ENCODE measurements around the gene CIC.
A peak's percentile ranks its signal among the peaks of the same experiment; 100 is the strongest.

The CIC gene

GRCh38 chr19:42267644-42268141, 1.4 kb upstream of the CIC start:
- no peaks in the 10 kb centered on the region for H3K9me3 ChIP-seq (ENCODE audit: control insufficient read depth, low read depth, low read length)
- peak overlapping the region; percentile 97 for H3K4me3 ChIP-seq (ENCODE audit: low read length)
- H3K27me3 ChIP-seq (ENCODE audit: control insufficient read depth, insufficient read depth, low read length): no peaks in the 10 kb centered on the region
- H3K4me1 ChIP-seq (ENCODE audit: control insufficient read depth, low read depth, low read length): peaks cover 9% of the 10 kb centered on the region
- peak overlapping the region; percentile 99 for H3K9ac ChIP-seq (ENCODE audit: low read length)
- H3K27ac ChIP-seq (ENCODE audit: low read length): no peak overlapping the region
- no peaks in the 10 kb centered on the region for H3K36me3 ChIP-seq (ENCODE audit: control insufficient read depth, low read depth, low read length)

- H3K4me3 ChIP-seq (ENCODE audit: low read length): peak overlapping the region; percentile 97
- no peaks in the 10 kb centered on the region for H3K27me3 ChIP-seq (ENCODE audit: control insufficient read depth, insufficient read depth, low read length)
- no peaks in the 10 kb centered on the region for H3K9me3 ChIP-seq (ENCODE audit: control insufficient read depth, low read depth, low read length)
- H3K9ac ChIP-seq (ENCODE audit: low read length): peak overlapping the region; percentile 99
- H3K36me3 ChIP-seq (ENCODE audit: control insufficient read depth, low read depth, low read length): no peaks in the 10 kb centered on the region
- peaks cover 9% of the 10 kb centered on the region for H3K4me1 ChIP-seq (ENCODE audit: control insufficient read depth, low read depth, low read length)
- peak overlapping the region; percentile 100 for H3K27ac ChIP-seq (ENCODE audit: low read length)
Observed at GRCh38 chr19:42268142-42268703, 829 bp upstream of the CIC start.

- H3K4me1 ChIP-seq (ENCODE audit: control insufficient read depth, low read depth, low read length): peaks cover 9% of the 10 kb centered on the region
- no peaks in the 10 kb centered on the region for H3K9me3 ChIP-seq (ENCODE audit: control insufficient read depth, low read depth, low read length)
- H3K9ac ChIP-seq (ENCODE audit: low read length): no peak overlapping the region
Observed at GRCh38 chr19:42269478-42270345, 660 bp downstream of the CIC start.

GRCh38 chr19:42270346-42271044, 1.4 kb downstream of the CIC start:
- H3K27ac ChIP-seq (ENCODE audit: low read length): no peak overlapping the region
- H3K9ac ChIP-seq (ENCODE audit: low read length): no peak overlapping the region
- no peak overlapping the region for H3K4me3 ChIP-seq (ENCODE audit: low read length)
- no peaks in the 10 kb centered on the region for H3K27me3 ChIP-seq (ENCODE audit: control insufficient read depth, insufficient read depth, low read length)
- H3K36me3 ChIP-seq (ENCODE audit: control insufficient read depth, low read depth, low read length): no peaks in the 10 kb centered on the region
- H3K9me3 ChIP-seq (ENCODE audit: control insufficient read depth, low read depth, low read length): no peaks in the 10 kb centered on the region
- H3K4me1 ChIP-seq (ENCODE audit: control insufficient read depth, low read depth, low read length): peaks cover 9% of the 10 kb centered on the region

More at GRCh38 chr19:42269478-42270345, 660 bp downstream of the CIC start:
- Histone ChIP-seq H3K27ac (ENCODE audit: low read length) (no peak overlapping the region), H3K27me3 (ENCODE audit: control insufficient read depth, insufficient read depth, low read length) (no peaks in the 10 kb centered on the region), H3K36me3 (ENCODE audit: control insufficient read depth, low read depth, low read length) (no peaks in the 10 kb centered on the region), H3K4me3 (ENCODE audit: low read length) (peak overlapping the region; percentile 97)

- H3K9ac ChIP-seq (ENCODE audit: low read length): no peak overlapping the region
- peaks cover 9% of the 10 kb centered on the region for H3K4me1 ChIP-seq (ENCODE audit: control insufficient read depth, low read depth, low read length)
- no peak overlapping the region for H3K27ac ChIP-seq (ENCODE audit: low read length)
- no peaks in the 10 kb centered on the region for H3K9me3 ChIP-seq (ENCODE audit: control insufficient read depth, low read depth, low read length)
- H3K36me3 ChIP-seq (ENCODE audit: control insufficient read depth, low read depth, low read length): no peaks in the 10 kb centered on the region
- no peak overlapping the region for H3K4me3 ChIP-seq (ENCODE audit: low read length)
- H3K27me3 ChIP-seq (ENCODE audit: control insufficient read depth, insufficient read depth, low read length): no peaks in the 10 kb centered on the region
Observed at GRCh38 chr19:42271045-42271419, 2.0 kb downstream of the CIC start.

GRCh38 chr19:42271861-42272534, 2.9 kb downstream of the CIC start:
- H3K9me3 ChIP-seq (ENCODE audit: control insufficient read depth, low read depth, low read length): no peaks in the 10 kb centered on the region

GRCh38 chr19:42272535-42272897, 3.5 kb downstream of the CIC start:
- no peak overlapping the region for H3K27ac ChIP-seq (ENCODE audit: low read length)
- peaks cover 8% of the 10 kb centered on the region for H3K4me1 ChIP-seq (ENCODE audit: control insufficient read depth, low read depth, low read length)
- H3K9me3 ChIP-seq (ENCODE audit: control insufficient read depth, low read depth, low read length): no peaks in the 10 kb centered on the region
- no peak overlapping the region for H3K9ac ChIP-seq (ENCODE audit: low read length)
- no peaks in the 10 kb centered on the region for H3K36me3 ChIP-seq (ENCODE audit: control insufficient read depth, low read depth, low read length)
- no peaks in the 10 kb centered on the region for H3K27me3 ChIP-seq (ENCODE audit: control insufficient read depth, insufficient read depth, low read length)
- no peak overlapping the region for H3K4me3 ChIP-seq (ENCODE audit: low read length)

More at GRCh38 chr19:42271861-42272534, 2.9 kb downstream of the CIC start:
- H3K4me1 ChIP-seq (ENCODE audit: control insufficient read depth, low read depth, low read length): peaks cover 9% of the 10 kb centered on the region
- H3K27me3 ChIP-seq (ENCODE audit: control insufficient read depth, insufficient read depth, low read length): no peaks in the 10 kb centered on the region
- no peak overlapping the region for H3K9ac ChIP-seq (ENCODE audit: low read length)
- no peak overlapping the region for H3K27ac ChIP-seq (ENCODE audit: low read length)
- no peaks in the 10 kb centered on the region for H3K36me3 ChIP-seq (ENCODE audit: control insufficient read depth, low read depth, low read length)
- H3K4me3 ChIP-seq (ENCODE audit: low read length): no peak overlapping the region

- no peaks in the 10 kb centered on the region for H3K36me3 ChIP-seq (ENCODE audit: control insufficient read depth, low read depth, low read length)
- no peak overlapping the region for H3K9ac ChIP-seq (ENCODE audit: low read length)
- no peak overlapping the region for H3K4me3 ChIP-seq (ENCODE audit: low read length)
- H3K9me3 ChIP-seq (ENCODE audit: control insufficient read depth, low read depth, low read length): no peaks in the 10 kb centered on the region
- no peak overlapping the region for H3K27ac ChIP-seq (ENCODE audit: low read length)
- H3K4me1 ChIP-seq (ENCODE audit: control insufficient read depth, low read depth, low read length): peaks cover 5% of the 10 kb centered on the region
- H3K27me3 ChIP-seq (ENCODE audit: control insufficient read depth, insufficient read depth, low read length): no peaks in the 10 kb centered on the region
Observed at GRCh38 chr19:42272989-42273406, 3.9 kb downstream of the CIC start.

GRCh38 chr19:42273407-42274064, 4.5 kb downstream of the CIC start:
- Histone ChIP-seq H3K27me3 (ENCODE audit: control insufficient read depth, insufficient read depth, low read length) (no peaks in the 10 kb centered on the region), H3K9ac (ENCODE audit: low read length) (no peak overlapping the region), H3K27ac (ENCODE audit: low read length) (no peak overlapping the region), H3K36me3 (ENCODE audit: control insufficient read depth, low read depth, low read length) (no peaks in the 10 kb centered on the region), H3K9me3 (ENCODE audit: control insufficient read depth, low read depth, low read length) (no peaks in the 10 kb centered on the region), H3K4me3 (ENCODE audit: low read length) (no peak overlapping the region), H3K4me1 (ENCODE audit: control insufficient read depth, low read depth, low read length) (peaks cover 5% of the 10 kb centered on the region)

GRCh38 chr19:42274065-42274682, 5.1 kb downstream of the CIC start:
- H3K9me3 ChIP-seq (ENCODE audit: control insufficient read depth, low read depth, low read length): no peaks in the 10 kb centered on the region
- H3K36me3 ChIP-seq (ENCODE audit: control insufficient read depth, low read depth, low read length): no peaks in the 10 kb centered on the region
- H3K9ac ChIP-seq (ENCODE audit: low read length): no peak overlapping the region
- no peaks in the 10 kb centered on the region for H3K27me3 ChIP-seq (ENCODE audit: control insufficient read depth, insufficient read depth, low read length)
- no peak overlapping the region for H3K4me3 ChIP-seq (ENCODE audit: low read length)
- peaks cover 5% of the 10 kb centered on the region for H3K4me1 ChIP-seq (ENCODE audit: control insufficient read depth, low read depth, low read length)
- H3K27ac ChIP-seq (ENCODE audit: low read length): no peak overlapping the region
